CD14-positive monocyte (primary cell): Measurements from ENCODE around the gene LRRC45. TPM values are rescaled to one million over a fixed set of nuclear protein-coding genes. Genes with fewer than 3 reads are reported as not detected.
A peak's percentile ranks its signal among the peaks of the same experiment; 100 is the strongest.

Source experiments
- DNase-seq, 3 donors: peaks; one replicate each; pipeline ENCODE4 v3.0.0-alpha.2; 2011 to 2022
- H2AFZ ChIP-seq: 2 replicates; pipeline ENCODE4 v1.6.0; 2012; ENCODE audit warnings: mild to moderate bottlenecking, low read depth, low read length, inconsistent platforms; ENCODE audit not compliant: insufficient read depth, poor library complexity, severe bottlenecking
- H3K27ac ChIP-seq, 2 donors: 1 replicate in 1 of 2; 2 replicates in 1 of 2; pipeline ENCODE4 v1.5.1; 2012 to 2013; ENCODE audit warnings: low read length in 2 of 2, control low read depth in 1 of 2, inconsistent platforms in 1 of 2, low read depth in 1 of 2, mild to moderate bottlenecking in 1 of 2
- H3K27me3 ChIP-seq, 2 donors: one replicate each; pipeline versions ENCODE4 v1.6.0 to v1.6.1; 2011 to 2013; ENCODE audit warnings: low read length in 2 of 2; ENCODE audit not compliant: control insufficient read depth in 2 of 2, insufficient read depth in 2 of 2
- H3K36me3 ChIP-seq, 2 donors: replicated peaks in 1 of 2; 1 replicate in 1 of 2; 2 replicates in 1 of 2; pipeline versions ENCODE4 v1.5.1 to v1.6.1; 2012 to 2013; ENCODE audit warnings: low read length in 2 of 2, control low read depth in 1 of 2, inconsistent platforms in 1 of 2, mild to moderate bottlenecking in 1 of 2; ENCODE audit not compliant: insufficient read depth in 2 of 2, control insufficient read depth in 1 of 2
- H3K4me1 ChIP-seq, 2 donors: 1 replicate in 1 of 2; 2 replicates in 1 of 2; pipeline versions ENCODE4 v1.5.1 to v1.6.1; 2012 to 2013; ENCODE audit warnings: low read length in 2 of 2, control low read depth in 1 of 2, inconsistent platforms in 1 of 2, mild to moderate bottlenecking in 1 of 2, moderate library complexity in 1 of 2; ENCODE audit not compliant: insufficient read depth in 2 of 2, control insufficient read depth in 1 of 2
- H3K4me2 ChIP-seq: replicated peaks from 2 replicates; pipeline ENCODE3; 2012; ENCODE audit warnings: low read length, moderate library complexity, mild to moderate bottlenecking; ENCODE audit not compliant: poor library complexity, severe bottlenecking; ENCODE audit errors: extremely low read depth
- H3K4me3 ChIP-seq, 3 experiments: fragments of 200-600 bp in 1 of 3; sonication (generic) in 1 of 3; replicated peaks in 1 of 3; 1 replicate in 2 of 3; 2 replicates in 1 of 3; pipeline ENCODE4 v1.5.1; 2011 to 2013; ENCODE audit warnings: low read length in 3 of 3, mild to moderate bottlenecking in 3 of 3, control low read depth in 2 of 3, low read depth in 2 of 3, inconsistent platforms in 1 of 3, moderate library complexity in 1 of 3
- H3K79me2 ChIP-seq: 2 replicates; pipeline ENCODE4 v1.6.0; 2012; ENCODE audit warnings: mild to moderate bottlenecking, control low read depth, inconsistent platforms, low read length, moderate library complexity; ENCODE audit not compliant: insufficient read depth
- H3K9ac ChIP-seq: 2 replicates; pipeline ENCODE4 v1.6.0; 2017; ENCODE audit warnings: low read length, mild to moderate bottlenecking; ENCODE audit not compliant: insufficient read depth, poor library complexity, severe bottlenecking
- H3K9me3 ChIP-seq, 2 donors: replicated peaks in 1 of 2; 1 replicate in 1 of 2; 2 replicates in 1 of 2; pipeline versions ENCODE4 v1.5.1 to v1.6.1; 2012 to 2013; ENCODE audit warnings: low read length in 2 of 2, control low read depth in 1 of 2; ENCODE audit not compliant: control insufficient read depth in 1 of 2, insufficient read depth in 1 of 2
- H4K20me1 ChIP-seq: 2 replicates; pipeline ENCODE4 v1.6.0; 2012; ENCODE audit warnings: mild to moderate bottlenecking, low read length, control low read depth, moderate library complexity; ENCODE audit not compliant: insufficient read depth
- H3K27ac Mint-ChIP-seq, 7 donors: one replicate each; pipeline ENCODE4 v1.8.0; 2020; ENCODE audit warnings: mild to moderate bottlenecking in 7 of 7, mixed read lengths in 7 of 7, moderate library complexity in 6 of 7, inconsistent platforms in 2 of 7
- H3K27me3 Mint-ChIP-seq, 3 donors: one replicate each; pipeline ENCODE4 v1.8.0; 2021 to 2022; ENCODE audit warnings: low read depth in 3 of 3, mild to moderate bottlenecking in 3 of 3, mixed read lengths in 3 of 3, moderate library complexity in 3 of 3, inconsistent platforms in 1 of 3
- H3K36me3 Mint-ChIP-seq, 2 donors: one replicate each; pipeline ENCODE4 v1.8.0; 2020; ENCODE audit warnings: mixed read lengths in 2 of 2, inconsistent platforms in 1 of 2, mild to moderate bottlenecking in 1 of 2
- H3K4me1 Mint-ChIP-seq: one replicate; pipeline ENCODE4 v1.8.0; 2020; ENCODE audit warnings: mild to moderate bottlenecking, mixed read lengths
- H3K4me3 Mint-ChIP-seq, 2 donors: one replicate each; pipeline ENCODE4 v1.8.0; 2020; ENCODE audit warnings: mild to moderate bottlenecking in 2 of 2, mixed read lengths in 2 of 2, moderate library complexity in 1 of 2
- H3K9me3 Mint-ChIP-seq, 7 donors: one replicate each; pipeline ENCODE4 v1.8.0; 2020 to 2022; ENCODE audit warnings: mixed read lengths in 7 of 7, mild to moderate bottlenecking in 6 of 7, moderate library complexity in 6 of 7, inconsistent platforms in 2 of 7
- CTCF ChIP-seq: fragments of 200-600 bp; IDR thresholded peaks from one replicate; pipeline ENCODE4 v1.8.0; 2022; ENCODE audit warnings: antibody characterized with exemption, mild to moderate bottlenecking
- WGBS: methylation state at CpG from one replicate; pipeline ENCODE4 v1.1.5; 2013; ENCODE audit warnings: missing lambda C conversion rate; ENCODE audit not compliant: insufficient coverage; 5-methylcytosine and 5-hydroxymethylcytosine counted together
- intact Hi-C, 2 donors: fragments of 100-400 bp; cut with micrococcal nuclease; formaldehyde crosslinking; loops; one replicate each; pipeline versions ENCODE4 v1.15.0 to v1.15.1; 2023
- polyA plus RNA-seq, 3 donors: library from polyadenylated mRNA; depleted of rRNA in 1 of 3; unstranded in 2 of 3; stranded (reverse) in 1 of 3; fragments of 300-500 nt in 2 of 3; fragments of >200 nt in 1 of 3; fragmentation: Illumina TruSeq in 2 of 3; gene quantifications; 1 replicate in 2 of 3; 2 replicates in 1 of 3; pipeline ENCODE4 v1.2.3, GENCODE V29; 2012 to 2021

Gene LRRC45
- polyA plus RNA-seq, 3 donors: 2.6 to 12.2 (median 3.4) TPM

DNA sequence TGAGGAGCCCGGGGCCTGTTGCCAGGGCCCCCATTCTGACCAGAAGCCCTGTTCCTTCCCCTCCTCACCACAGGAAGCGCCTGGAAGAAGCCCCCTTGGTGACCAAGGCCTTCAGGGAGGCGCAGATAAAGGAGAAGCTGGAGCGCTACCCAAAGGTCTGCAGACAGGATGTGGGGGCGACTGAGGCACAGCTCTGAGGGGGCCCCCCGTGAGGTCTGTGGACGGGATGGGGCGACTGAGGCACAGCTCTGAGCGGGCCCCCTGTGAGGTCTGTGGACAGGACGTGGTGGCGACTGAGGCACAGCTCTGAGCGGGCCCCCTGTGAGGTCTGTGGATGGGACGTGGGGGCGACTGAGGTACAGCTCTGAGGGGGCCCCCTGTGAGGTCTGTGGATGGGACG is 13.7 kb upstream of the LRRC45 start:
- peaks cover 9 to 11% of the 10 kb centered on the region in 2 donors for H3K36me3 ChIP-seq
- peaks cover 2% of the 10 kb centered on the region for H4K20me1 ChIP-seq
- no peaks in the 10 kb centered on the region for H3K27me3 ChIP-seq
- no peak overlapping the region for H2AFZ ChIP-seq
- H3K4me3 ChIP-seq: no peak overlapping the region
- no peak overlapping the region for H3K27ac ChIP-seq
- H3K79me2 ChIP-seq: no peaks in the 10 kb centered on the region
- H3K27me3 Mint-ChIP-seq: peaks cover 2 to 4% (median 2%) of the 10 kb centered on the region in 3 donors
- H3K4me3 Mint-ChIP-seq: no peak overlapping the region
- no peak for TF ChIP-seq CTCF
- no peak overlapping the region for H3K4me2 ChIP-seq
- no peak overlapping the region for H3K9ac ChIP-seq
- H3K27ac Mint-ChIP-seq: peak overlapping the region in 1 of 7 donors; percentile 35
- H3K9me3 ChIP-seq: no peaks in the 10 kb centered on the region
- H3K36me3 Mint-ChIP-seq: peaks cover 2 to 17% of the 10 kb centered on the region in 2 donors
- no peaks in the 10 kb centered on the region for H3K4me1 ChIP-seq
- no peak for DNase-seq
- H3K4me1 Mint-ChIP-seq: no peaks in the 10 kb centered on the region
- intact Hi-C loops: no loop called here
- H3K9me3 Mint-ChIP-seq: no peaks in the 10 kb centered on the region
- WGBS: 39% methylated on average over 8 of the region's 15 CpGs

- H3K27ac Mint-ChIP-seq: no peak overlapping the region
Measured at GRCh38 chr17:82010575-82011525, 12.3 kb upstream of the LRRC45 start.

More at GRCh38 chr17:82010575-82011525, 12.3 kb upstream of the LRRC45 start:
- Histone ChIP-seq H3K9me3 (no peaks in the 10 kb centered on the region), H3K4me3 (no peak overlapping the region), H2AFZ (no peak overlapping the region), H3K27me3 (no peaks in the 10 kb centered on the region), H3K27ac (no peak overlapping the region), H3K36me3 (peaks cover 9 to 11% of the 10 kb centered on the region in 2 donors), H4K20me1 (no peaks in the 10 kb centered on the region), H3K79me2 (no peaks in the 10 kb centered on the region), H3K4me1 (no peaks in the 10 kb centered on the region), H3K4me2 (no peak overlapping the region), H3K9ac (no peak overlapping the region)
- no peak for TF ChIP-seq CTCF
- Mint-ChIP-seq H3K9me3 (no peaks in the 10 kb centered on the region), H3K4me3 (no peak overlapping the region), H3K27me3 (peaks cover 2 to 3% (median 2%) of the 10 kb centered on the region in 3 donors), H3K4me1 (no peaks in the 10 kb centered on the region), H3K36me3 (peaks cover 2 to 17% of the 10 kb centered on the region in 2 donors)
- 97% methylated on average over 29 of the region's 39 CpGs for WGBS
- intact Hi-C loops: no loop called here
- no peak for DNase-seq
